ENCODE results near the gene RS1.

RS1 gene

DNA sequence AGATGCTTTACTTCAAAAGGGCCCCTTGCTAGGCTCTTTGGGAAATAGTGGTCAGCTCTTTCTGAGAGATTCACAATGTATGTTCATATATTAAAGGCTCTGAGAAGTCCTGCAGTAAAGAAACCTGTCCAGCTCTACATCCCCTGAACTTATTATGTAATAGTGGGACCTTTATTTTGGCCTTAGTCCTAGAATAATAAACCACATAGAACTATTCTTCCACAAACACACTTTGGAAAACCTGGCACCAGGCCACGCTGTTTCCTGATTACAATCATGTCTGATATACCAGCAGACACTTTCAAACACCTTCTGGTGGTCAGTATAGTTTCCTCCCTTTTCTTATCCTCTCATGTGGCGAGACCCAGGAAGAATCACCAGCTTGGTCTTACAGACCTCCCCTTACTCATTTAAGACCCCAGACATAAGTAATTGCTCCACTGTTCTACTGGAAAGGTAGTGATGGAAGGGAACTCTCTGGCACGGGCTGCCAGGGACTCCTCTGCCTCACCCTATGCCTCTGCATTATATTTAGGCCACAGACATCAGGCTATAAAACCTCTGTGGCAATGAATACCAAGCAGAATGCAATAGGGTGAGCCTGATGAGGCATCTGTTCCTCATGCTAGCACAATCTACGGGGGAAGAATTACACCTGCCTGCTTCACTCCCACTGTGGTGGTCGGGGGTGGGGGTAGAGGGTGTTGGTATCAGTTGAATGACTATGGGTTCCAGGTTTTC is 29.9 kb upstream of the RS1 start (continued):
- TF ChIP-seq, protein P1, sequence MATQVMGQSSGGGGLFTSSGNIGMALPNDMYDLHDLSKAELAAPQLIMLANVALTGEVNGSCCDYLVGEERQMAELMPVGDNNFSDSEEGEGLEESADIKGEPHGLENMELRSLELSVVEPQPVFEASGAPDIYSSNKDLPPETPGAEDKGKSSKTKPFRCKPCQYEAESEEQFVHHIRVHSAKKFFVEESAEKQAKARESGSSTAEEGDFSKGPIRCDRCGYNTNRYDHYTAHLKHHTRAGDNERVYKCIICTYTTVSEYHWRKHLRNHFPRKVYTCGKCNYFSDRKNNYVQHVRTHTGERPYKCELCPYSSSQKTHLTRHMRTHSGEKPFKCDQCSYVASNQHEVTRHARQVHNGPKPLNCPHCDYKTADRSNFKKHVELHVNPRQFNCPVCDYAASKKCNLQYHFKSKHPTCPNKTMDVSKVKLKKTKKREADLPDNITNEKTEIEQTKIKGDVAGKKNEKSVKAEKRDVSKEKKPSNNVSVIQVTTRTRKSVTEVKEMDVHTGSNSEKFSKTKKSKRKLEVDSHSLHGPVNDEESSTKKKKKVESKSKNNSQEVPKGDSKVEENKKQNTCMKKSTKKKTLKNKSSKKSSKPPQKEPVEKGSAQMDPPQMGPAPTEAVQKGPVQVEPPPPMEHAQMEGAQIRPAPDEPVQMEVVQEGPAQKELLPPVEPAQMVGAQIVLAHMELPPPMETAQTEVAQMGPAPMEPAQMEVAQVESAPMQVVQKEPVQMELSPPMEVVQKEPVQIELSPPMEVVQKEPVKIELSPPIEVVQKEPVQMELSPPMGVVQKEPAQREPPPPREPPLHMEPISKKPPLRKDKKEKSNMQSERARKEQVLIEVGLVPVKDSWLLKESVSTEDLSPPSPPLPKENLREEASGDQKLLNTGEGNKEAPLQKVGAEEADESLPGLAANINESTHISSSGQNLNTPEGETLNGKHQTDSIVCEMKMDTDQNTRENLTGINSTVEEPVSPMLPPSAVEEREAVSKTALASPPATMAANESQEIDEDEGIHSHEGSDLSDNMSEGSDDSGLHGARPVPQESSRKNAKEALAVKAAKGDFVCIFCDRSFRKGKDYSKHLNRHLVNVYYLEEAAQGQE (tag by site-specific recombination; IDR thresholded peaks at IDR 0.05), result 0 out of 2 replicates have a peak, but pooled peaks have one; percentile 18
- TF ChIP-seq, protein P2, sequence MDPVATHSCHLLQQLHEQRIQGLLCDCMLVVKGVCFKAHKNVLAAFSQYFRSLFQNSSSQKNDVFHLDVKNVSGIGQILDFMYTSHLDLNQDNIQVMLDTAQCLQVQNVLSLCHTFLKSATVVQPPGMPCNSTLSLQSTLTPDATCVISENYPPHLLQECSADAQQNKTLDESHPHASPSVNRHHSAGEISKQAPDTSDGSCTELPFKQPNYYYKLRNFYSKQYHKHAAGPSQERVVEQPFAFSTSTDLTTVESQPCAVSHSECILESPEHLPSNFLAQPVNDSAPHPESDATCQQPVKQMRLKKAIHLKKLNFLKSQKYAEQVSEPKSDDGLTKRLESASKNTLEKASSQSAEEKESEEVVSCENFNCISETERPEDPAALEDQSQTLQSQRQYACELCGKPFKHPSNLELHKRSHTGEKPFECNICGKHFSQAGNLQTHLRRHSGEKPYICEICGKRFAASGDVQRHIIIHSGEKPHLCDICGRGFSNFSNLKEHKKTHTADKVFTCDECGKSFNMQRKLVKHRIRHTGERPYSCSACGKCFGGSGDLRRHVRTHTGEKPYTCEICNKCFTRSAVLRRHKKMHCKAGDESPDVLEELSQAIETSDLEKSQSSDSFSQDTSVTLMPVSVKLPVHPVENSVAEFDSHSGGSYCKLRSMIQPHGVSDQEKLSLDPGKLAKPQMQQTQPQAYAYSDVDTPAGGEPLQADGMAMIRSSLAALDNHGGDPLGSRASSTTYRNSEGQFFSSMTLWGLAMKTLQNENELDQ (tag by site-specific recombination; IDR thresholded peaks at IDR 0.05; ENCODE audit: low read depth), result no peak
- TF ChIP-seq PRDM6 (tag by site-specific recombination; IDR thresholded peaks at IDR 0.05) (peak; percentile 27; the same call in 1 of the 2 replicates), KLF10 (tag by site-specific recombination; IDR thresholded peaks at IDR 0.05) (0 out of 2 replicates have a peak, but pooled peaks have one; percentile 22), ZBTB48 (tag by site-specific recombination; IDR thresholded peaks at IDR 0.05) (0 out of 2 replicates have a peak, but pooled peaks have one; percentile 18), OSR2 (tag by site-specific recombination; IDR thresholded peaks at IDR 0.05) (0 out of 2 replicates have a peak, but pooled peaks have one; percentile 17), ZXDB (tag by site-specific recombination; IDR thresholded peaks at IDR 0.05) (peak; percentile 60), ZNF629 (tag by site-specific recombination; IDR thresholded peaks at IDR 0.05) (peak; percentile 29; the same call in 1 of the 2 replicates), ZNF121 (tag by site-specific recombination; IDR thresholded peaks at IDR 0.05) (0 out of 2 replicates have a peak, but pooled peaks have one; percentile 30), MZF1 (tag by site-specific recombination; IDR thresholded peaks at IDR 0.05; ENCODE audit: borderline replicate concordance) (peak; percentile 66; the same call in 1 of the 2 replicates)
- TF ChIP-seq, protein P3, sequence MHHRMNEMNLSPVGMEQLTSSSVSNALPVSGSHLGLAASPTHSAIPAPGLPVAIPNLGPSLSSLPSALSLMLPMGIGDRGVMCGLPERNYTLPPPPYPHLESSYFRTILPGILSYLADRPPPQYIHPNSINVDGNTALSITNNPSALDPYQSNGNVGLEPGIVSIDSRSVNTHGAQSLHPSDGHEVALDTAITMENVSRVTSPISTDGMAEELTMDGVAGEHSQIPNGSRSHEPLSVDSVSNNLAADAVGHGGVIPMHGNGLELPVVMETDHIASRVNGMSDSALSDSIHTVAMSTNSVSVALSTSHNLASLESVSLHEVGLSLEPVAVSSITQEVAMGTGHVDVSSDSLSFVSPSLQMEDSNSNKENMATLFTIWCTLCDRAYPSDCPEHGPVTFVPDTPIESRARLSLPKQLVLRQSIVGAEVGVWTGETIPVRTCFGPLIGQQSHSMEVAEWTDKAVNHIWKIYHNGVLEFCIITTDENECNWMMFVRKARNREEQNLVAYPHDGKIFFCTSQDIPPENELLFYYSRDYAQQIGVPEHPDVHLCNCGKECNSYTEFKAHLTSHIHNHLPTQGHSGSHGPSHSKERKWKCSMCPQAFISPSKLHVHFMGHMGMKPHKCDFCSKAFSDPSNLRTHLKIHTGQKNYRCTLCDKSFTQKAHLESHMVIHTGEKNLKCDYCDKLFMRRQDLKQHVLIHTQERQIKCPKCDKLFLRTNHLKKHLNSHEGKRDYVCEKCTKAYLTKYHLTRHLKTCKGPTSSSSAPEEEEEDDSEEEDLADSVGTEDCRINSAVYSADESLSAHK (tag by site-specific recombination; IDR thresholded peaks at IDR 0.05), result peak; percentile 54; the same call in 1 of the 2 replicates

DNA sequence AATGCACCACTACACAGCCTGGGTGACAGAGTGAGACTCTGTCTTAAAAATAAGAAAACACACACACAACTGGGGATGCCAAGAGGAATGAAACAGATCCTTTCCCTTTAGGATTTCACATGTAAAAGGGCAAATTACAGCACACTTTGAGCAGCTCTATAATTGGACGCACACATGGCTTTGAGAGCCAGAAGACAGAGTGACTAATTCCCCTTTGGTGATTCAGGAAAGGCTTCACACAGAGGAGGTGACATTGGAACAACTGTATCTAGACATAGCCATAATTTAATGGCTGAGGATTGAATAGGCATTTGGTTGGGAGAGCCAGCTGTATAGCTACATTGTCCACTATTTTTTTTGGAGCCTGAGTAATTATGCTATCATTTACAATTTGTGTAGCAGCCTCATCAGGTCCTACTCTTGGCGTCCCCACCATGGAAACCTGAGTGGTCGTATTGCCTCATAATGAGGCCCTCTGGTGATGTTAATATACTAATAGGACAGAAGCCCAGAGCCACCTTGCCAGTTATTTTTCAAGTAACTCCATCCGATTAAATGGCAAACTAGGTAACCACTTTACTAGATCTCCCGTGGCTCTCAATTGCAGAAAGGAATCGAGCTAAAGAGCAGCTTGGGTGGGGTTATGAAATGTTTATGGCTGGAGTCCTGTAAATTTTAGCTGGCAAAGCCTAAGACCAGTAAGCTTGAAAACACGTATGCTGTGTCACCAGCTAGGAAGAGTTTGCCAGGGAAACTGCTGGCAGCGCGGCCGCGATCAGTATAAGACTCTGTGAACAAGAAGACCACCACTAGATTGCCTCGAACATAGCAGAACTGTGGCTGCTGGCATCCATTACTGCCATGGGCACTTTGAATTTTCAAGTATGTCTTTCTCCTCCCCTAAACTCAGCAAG is 27.1 kb upstream of the RS1 start:
- no peaks in the 10 kb centered on the region for H3K9me3 ChIP-seq (ENCODE audit: control insufficient read depth, insufficient read depth, low read depth, low read length)
- H3K4me1 ChIP-seq (ENCODE audit: control insufficient read depth, insufficient read depth, low read length), result peaks cover 8% of the 10 kb centered on the region
- TF ChIP-seq ZNF561 (tag by site-specific recombination; IDR thresholded peaks at IDR 0.05; ENCODE audit: borderline replicate concordance), result no peak
- 0 out of 2 replicates have a peak, but pooled peaks have one; percentile 16 for TF ChIP-seq KLF1 (tag by site-specific recombination; IDR thresholded peaks at IDR 0.05)
- peak; percentile 71 for TF ChIP-seq FEZF1 (tag by site-specific recombination; IDR thresholded peaks at IDR 0.05)
- peak; percentile 62; the same call in 1 of the 2 replicates for TF ChIP-seq OSR2 (tag by site-specific recombination; IDR thresholded peaks at IDR 0.05)
- TF ChIP-seq GLIS2 (tag by site-specific recombination; IDR thresholded peaks at IDR 0.05), result no peak
- no peak overlapping the region for H3K27ac ChIP-seq (ENCODE audit: extremely low read depth, low read depth, low read length)
- no peak overlapping the region for H3K4me3 ChIP-seq (ENCODE audit: low read depth, low read length)
- CTCF ChIA-PET, result interaction anchor here (0.6 kb wide), 1 partner anchor 26 kb away, joined by 3 read pairs; no protein-coding TSS in a partner anchor
- POLR2A ChIA-PET, result no interaction called here
- H3K36me3 ChIP-seq (ENCODE audit: control insufficient read depth in 2 of 2, insufficient read depth in 1 of 2, low read length in 2 of 2), result no peaks in the 10 kb centered on the region
